Measurements from ENCODE around the gene TXNRD2.

Gene TXNRD2

GRCh38 chr22:19960491-19961200, 19.0 kb upstream of the TXNRD2 start:
- no peak for TF ChIP-seq CTCF (IDR thresholded peaks at IDR 0.05; ENCODE audit: low read depth, low read length, missing control alignments)
- no peak for DNase-seq (ENCODE audit: low read depth)
- no peak overlapping the region for H3K4me3 ChIP-seq (ENCODE audit: low read depth, low read length)

GRCh38 chr22:19959587-19960490, 18.2 kb upstream of the TXNRD2 start:
- no peak overlapping the region for H3K4me3 ChIP-seq (ENCODE audit: low read depth, low read length)
- no peak for DNase-seq (ENCODE audit: low read depth)
- TF ChIP-seq CTCF (IDR thresholded peaks at IDR 0.05; ENCODE audit: low read depth, low read length, missing control alignments) = no peak

- no peak for TF ChIP-seq CTCF (IDR thresholded peaks at IDR 0.05; ENCODE audit: low read depth, low read length, missing control alignments)
- no peak overlapping the region for H3K4me3 ChIP-seq (ENCODE audit: low read depth, low read length)
- no peak for DNase-seq (ENCODE audit: low read depth)
Measured at GRCh38 chr22:19959043-19959586, 17.5 kb upstream of the TXNRD2 start.

GRCh38 chr22:19958083-19959042, 16.7 kb upstream of the TXNRD2 start:
- DNase-seq (ENCODE audit: low read depth) = no peak
- no peak for TF ChIP-seq CTCF (IDR thresholded peaks at IDR 0.05; ENCODE audit: low read depth, low read length, missing control alignments)
- no peak overlapping the region for H3K4me3 ChIP-seq (ENCODE audit: low read depth, low read length)

GRCh38 chr22:19957445-19957844, 15.8 kb upstream of the TXNRD2 start:
- no peak overlapping the region for H3K4me3 ChIP-seq (ENCODE audit: low read depth, low read length)
- no peak for TF ChIP-seq CTCF (IDR thresholded peaks at IDR 0.05; ENCODE audit: low read depth, low read length, missing control alignments)
- DNase-seq (ENCODE audit: low read depth) = no peak
